ENCODE results near the gene SLC38A1.

Gene SLC38A1

GRCh38 chr12:46261646-46262045, 7.2 kb downstream of the SLC38A1 start:
- DNase-seq (no peak), ATAC-seq (ENCODE audit: insufficient read depth, low read depth) (no peak)
- H4K20me1 ChIP-seq (ENCODE audit: insufficient read depth, low read length) = no peaks in the 10 kb centered on the region
- no peaks in the 10 kb centered on the region for H3K27me3 ChIP-seq (ENCODE audit: insufficient read depth, low read length, poor library complexity)
- H3K79me2 ChIP-seq (ENCODE audit: insufficient read depth, low read length) = peaks cover 36% of the 10 kb centered on the region
- H2AFZ ChIP-seq (ENCODE audit: low read depth, low read length) = no peak overlapping the region
- H3K9me3 ChIP-seq (ENCODE audit: insufficient read depth, low read length, severe bottlenecking) = no peaks in the 10 kb centered on the region
- TF ChIP-seq, protein P1, sequence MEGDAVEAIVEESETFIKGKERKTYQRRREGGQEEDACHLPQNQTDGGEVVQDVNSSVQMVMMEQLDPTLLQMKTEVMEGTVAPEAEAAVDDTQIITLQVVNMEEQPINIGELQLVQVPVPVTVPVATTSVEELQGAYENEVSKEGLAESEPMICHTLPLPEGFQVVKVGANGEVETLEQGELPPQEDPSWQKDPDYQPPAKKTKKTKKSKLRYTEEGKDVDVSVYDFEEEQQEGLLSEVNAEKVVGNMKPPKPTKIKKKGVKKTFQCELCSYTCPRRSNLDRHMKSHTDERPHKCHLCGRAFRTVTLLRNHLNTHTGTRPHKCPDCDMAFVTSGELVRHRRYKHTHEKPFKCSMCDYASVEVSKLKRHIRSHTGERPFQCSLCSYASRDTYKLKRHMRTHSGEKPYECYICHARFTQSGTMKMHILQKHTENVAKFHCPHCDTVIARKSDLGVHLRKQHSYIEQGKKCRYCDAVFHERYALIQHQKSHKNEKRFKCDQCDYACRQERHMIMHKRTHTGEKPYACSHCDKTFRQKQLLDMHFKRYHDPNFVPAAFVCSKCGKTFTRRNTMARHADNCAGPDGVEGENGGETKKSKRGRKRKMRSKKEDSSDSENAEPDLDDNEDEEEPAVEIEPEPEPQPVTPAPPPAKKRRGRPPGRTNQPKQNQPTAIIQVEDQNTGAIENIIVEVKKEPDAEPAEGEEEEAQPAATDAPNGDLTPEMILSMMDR (IDR thresholded peaks at IDR 0.05; ENCODE audit: borderline replicate concordance, extremely low read depth, low read length, poor library complexity, severe bottlenecking) = no peak
- no peak for TF ChIP-seq EZH2 (IDR thresholded peaks at IDR 0.05; ENCODE audit: borderline replicate concordance, low read depth, low read length, severe bottlenecking)
- no peaks in the 10 kb centered on the region for H3K36me3 ChIP-seq (ENCODE audit: insufficient read depth, low read length)
- no peak overlapping the region for H3K4me2 ChIP-seq (ENCODE audit: insufficient read depth, low read length)
- H3K27ac ChIP-seq (ENCODE audit: low read length) = no peak overlapping the region
- H3K4me1 ChIP-seq (ENCODE audit: insufficient read depth, low read length) = peaks cover 4% of the 10 kb centered on the region; the same call in 1 of the 2 replicates
- H3K4me3 ChIP-seq (ENCODE audit: low read depth in 1 of 2, low read length in 2 of 2) = no peak overlapping the region
- H3K9ac ChIP-seq (ENCODE audit: low read depth, low read length) = no peak overlapping the region

GRCh38 chr12:46260913-46261476, 7.8 kb downstream of the SLC38A1 start:
- Histone ChIP-seq H3K4me1 (ENCODE audit: insufficient read depth, low read length) (no peaks in the 10 kb centered on the region), H3K9ac (ENCODE audit: low read depth, low read length) (no peak overlapping the region), H3K27me3 (ENCODE audit: insufficient read depth, low read length, poor library complexity) (no peaks in the 10 kb centered on the region), H3K36me3 (ENCODE audit: insufficient read depth, low read length) (no peaks in the 10 kb centered on the region), H3K4me3 (ENCODE audit: low read depth in 1 of 2, low read length in 2 of 2) (no peak overlapping the region), H3K79me2 (ENCODE audit: insufficient read depth, low read length) (peaks cover 32% of the 10 kb centered on the region), H2AFZ (ENCODE audit: low read depth, low read length) (no peak overlapping the region), H4K20me1 (ENCODE audit: insufficient read depth, low read length) (no peaks in the 10 kb centered on the region), H3K27ac (ENCODE audit: low read length) (no peak overlapping the region), H3K9me3 (ENCODE audit: insufficient read depth, low read length, severe bottlenecking) (no peaks in the 10 kb centered on the region), H3K4me2 (ENCODE audit: insufficient read depth, low read length) (no peak overlapping the region)
- DNase-seq = no peak
- no peak for ATAC-seq (ENCODE audit: insufficient read depth, low read depth)
- TF ChIP-seq, protein P1 (IDR thresholded peaks at IDR 0.05; ENCODE audit: borderline replicate concordance, extremely low read depth, low read length, poor library complexity, severe bottlenecking) = no peak
- no peak for TF ChIP-seq EZH2 (IDR thresholded peaks at IDR 0.05; ENCODE audit: borderline replicate concordance, low read depth, low read length, severe bottlenecking)

DNA sequence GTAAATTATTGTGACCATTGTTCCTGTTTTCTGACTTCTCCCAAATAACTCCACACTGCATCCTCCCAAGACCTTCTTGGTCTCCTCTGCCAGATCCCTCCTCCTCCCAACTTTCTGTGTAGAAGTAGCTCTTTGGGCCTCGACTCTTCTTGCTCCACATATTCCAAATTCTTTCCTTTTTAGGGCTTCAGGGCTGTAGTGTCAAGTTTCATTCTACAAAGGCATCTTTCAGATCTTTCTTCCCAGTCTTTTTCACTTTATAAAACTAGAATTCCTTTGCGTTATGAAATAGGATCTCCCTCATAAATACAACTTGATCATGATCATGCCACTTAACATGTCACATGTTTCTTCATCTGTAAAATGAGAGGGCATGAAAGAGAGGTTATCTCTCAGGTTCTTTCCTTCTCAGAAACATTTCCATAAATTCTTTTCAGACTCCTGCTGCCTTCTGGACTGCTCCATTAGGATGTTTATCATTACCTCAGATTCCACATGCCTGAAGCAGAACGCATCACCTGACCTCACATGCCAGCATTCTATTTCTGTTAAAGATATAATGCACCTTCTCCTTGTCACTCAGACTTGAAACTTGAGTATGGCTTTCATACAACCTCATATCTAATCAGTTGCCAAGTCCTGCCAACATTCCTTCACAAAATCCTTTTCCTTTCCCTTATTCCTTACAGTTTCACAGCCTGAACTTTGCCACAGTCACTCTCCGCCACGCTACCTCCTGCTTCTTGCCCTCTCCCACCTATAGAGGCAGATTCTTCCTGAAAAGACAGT, 8.5 kb downstream of the SLC38A1 start:
- Histone ChIP-seq H3K79me2 (ENCODE audit: insufficient read depth, low read length) (peaks cover 29% of the 10 kb centered on the region), H3K36me3 (ENCODE audit: insufficient read depth, low read length) (no peaks in the 10 kb centered on the region), H3K9me3 (ENCODE audit: insufficient read depth, low read length, severe bottlenecking) (peaks cover 2% of the 10 kb centered on the region), H3K4me1 (ENCODE audit: insufficient read depth, low read length) (no peaks in the 10 kb centered on the region), H4K20me1 (ENCODE audit: insufficient read depth, low read length) (no peaks in the 10 kb centered on the region), H3K4me3 (ENCODE audit: low read depth in 1 of 2, low read length in 2 of 2) (no peak overlapping the region), H2AFZ (ENCODE audit: low read depth, low read length) (no peak overlapping the region), H3K27ac (ENCODE audit: low read length) (no peak overlapping the region), H3K4me2 (ENCODE audit: insufficient read depth, low read length) (no peak overlapping the region), H3K9ac (ENCODE audit: low read depth, low read length) (no peak overlapping the region), H3K27me3 (ENCODE audit: insufficient read depth, low read length, poor library complexity) (no peaks in the 10 kb centered on the region)
- ATAC-seq (ENCODE audit: insufficient read depth, low read depth) = no peak
- TF ChIP-seq, protein P1 (IDR thresholded peaks at IDR 0.05; ENCODE audit: borderline replicate concordance, extremely low read depth, low read length, poor library complexity, severe bottlenecking) = no peak
- TF ChIP-seq EZH2 (IDR thresholded peaks at IDR 0.05; ENCODE audit: borderline replicate concordance, low read depth, low read length, severe bottlenecking) = no peak
- no peak for DNase-seq
